ENCODE measurements around the gene UBP1.

- TF ChIP-seq POLR2AphosphoS5 (IDR thresholded peaks at IDR 0.05) (no peak), CTCF (IDR thresholded peaks at IDR 0.05) (no peak)
Observed at GRCh38 chr3:33438284-33438668, 1.9 kb downstream of the UBP1 start.
